ENCODE measurements around the gene ITGB5.
A peak's percentile ranks its signal among the peaks of the same experiment; 100 is the strongest.
"Not testable (repeated sequence)": the region's sequence is repeated elsewhere in the genome, so short reads cannot be mapped to it uniquely, and the experiment has no call there.

ITGB5 gene

DNA sequence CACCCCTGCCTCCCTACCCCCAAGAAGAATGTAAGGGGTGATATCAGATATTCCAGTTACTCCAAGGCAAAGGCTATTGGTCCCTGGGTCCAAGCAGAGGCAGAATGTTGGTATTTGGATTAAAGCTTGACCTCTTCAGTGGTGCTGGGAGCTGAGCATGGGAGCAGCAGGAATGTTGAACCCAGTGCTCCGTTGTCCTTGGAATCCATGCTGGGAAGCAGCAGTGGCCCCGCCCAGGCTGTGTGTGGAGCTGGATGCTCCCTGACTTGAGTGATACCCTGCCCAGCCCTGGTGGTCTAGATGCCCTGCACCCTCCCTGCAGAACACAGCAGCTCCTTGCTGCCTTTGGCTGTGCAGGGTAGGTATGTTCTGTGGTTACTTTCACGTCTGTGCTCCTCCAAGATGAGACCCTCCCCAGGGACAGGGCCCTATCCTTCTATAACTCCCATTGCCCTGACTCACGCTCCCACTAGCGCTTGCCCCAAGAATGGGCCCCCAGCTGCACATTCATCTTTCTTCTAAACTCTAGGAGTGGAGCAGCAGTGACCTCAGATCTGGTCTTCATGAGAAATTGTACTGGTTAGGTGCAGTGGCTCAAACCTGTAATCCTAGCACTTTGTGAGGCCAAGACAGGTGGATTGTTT, 121.8 kb downstream of the ITGB5 start:
- DNase-seq, result no peak

DNA sequence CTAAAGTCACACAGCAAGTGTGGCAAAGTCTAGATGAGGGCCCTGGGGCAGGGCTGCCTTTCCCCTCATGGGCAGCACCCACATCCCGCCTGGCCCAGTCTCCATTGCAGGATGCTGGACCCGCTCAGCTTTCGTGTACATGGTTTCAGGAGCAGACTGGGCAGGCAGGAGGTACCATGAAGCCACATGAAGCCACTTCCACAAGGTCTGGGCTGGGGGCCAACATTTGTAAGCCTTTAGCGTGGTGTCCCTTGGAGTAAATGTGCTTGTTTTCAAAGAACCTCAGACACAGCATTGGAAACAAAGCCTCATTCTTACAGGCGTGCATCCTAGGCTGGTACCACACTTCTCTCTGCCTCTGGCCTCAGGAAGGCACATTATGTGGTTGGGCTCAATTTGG, 122.4 kb downstream of the ITGB5 start:
- DNase-seq, result no peak

DNA sequence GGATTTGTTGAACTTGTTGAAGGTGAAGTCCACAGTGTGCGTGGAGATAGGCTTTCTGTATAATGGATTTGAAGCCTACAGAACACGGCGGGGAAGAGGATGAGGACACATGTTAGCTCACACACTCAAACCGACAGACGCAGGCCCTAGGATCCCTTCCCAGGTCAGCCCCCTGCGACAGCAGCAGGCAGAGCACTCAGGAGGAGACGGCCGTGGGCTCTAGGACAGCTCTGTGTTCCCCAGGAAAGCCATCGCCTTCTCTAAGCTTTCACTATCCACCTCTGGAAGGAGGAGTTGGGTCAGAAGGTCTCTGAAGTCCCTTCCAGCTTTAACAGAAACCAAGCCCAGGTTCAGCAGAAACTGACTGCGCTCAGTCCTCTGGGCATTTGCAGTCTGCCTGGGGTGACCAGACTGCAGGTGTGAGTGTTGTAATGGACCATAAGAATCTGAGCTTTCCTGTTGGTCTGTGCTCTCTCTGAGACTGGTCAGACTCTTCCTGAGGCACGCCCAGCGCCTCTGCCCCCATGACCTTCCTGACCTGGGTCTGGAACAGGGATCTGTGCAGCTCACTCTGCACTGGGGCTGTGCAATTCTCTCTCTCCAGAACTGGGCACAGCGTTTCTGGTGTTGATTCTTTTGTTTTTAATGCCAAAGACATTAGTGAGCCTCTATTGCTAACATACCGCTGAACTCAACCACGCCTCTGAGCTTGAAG, 123.4 kb downstream of the ITGB5 start:
- DNase-seq, result no peak

DNA sequence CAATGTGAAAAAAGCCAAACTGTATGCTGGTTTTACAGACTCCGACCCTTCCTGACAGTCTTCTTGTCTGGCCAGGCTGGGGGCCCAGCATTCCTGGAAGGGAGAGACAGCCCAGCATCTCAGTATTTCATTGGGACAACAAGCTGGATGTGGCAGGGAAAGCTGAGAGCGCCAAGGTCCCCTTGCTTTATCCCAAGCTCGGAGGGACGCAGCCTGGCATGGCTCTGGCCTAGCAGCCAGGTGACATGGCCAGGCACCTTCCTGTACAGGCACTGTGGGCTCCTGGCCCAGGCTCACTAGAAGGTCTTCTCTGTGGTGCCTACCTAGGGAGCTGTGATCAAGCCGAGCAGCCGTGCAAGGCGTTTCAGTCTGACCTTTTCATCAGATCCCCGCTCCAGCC, 124.0 kb downstream of the ITGB5 start:
- no peak for DNase-seq

DNA sequence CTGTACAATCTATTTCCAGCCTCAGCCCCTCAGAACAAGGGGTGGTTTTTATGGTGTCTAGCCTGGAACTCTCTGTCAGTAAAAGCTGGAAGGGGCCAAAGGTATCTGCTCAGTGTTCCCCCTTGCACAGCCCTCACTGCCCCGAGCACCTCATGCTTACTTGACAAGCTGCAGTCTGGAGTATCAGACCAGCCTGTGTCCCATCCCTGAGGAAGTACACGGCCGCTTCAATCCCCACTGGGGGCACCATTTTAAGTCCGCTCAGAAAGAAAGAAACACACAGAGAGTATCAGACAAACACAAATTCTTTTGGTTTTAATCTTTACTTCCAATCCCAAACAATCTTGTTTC, 124.5 kb downstream of the ITGB5 start:
- no peak for DNase-seq

DNA sequence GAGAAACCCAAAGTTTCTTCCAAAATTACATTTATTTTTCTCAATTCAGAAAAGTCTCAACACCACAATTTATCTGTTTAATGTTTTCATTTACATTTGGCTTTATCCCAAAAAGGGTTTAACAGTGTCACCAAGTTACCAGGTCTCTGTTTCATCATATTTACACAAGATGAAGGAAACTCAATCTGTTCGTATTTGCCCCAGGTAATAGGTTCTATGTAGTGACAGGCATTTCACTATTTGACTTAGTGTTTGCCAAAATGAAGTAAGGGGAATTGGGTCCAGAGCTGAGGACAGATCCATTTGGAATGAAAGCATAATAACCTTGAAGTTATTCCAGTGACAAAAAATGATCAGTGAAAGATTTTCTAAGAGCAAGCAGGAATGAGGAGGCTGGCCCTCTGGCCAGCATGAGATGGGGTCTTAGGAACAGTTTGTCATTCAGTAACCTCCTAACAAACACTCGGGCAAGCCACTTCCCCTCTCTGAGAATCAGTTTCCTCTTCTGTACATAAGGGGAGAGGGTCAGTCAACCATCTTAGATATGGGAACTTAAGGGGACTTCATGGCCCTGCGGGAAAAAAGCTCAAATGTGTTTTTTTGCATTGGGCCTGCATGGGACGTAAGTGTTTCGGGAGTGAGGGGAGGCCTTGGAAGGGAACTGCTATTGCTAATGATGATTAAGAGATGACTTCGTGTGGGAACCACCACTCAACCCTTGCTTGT, 125.1 kb downstream of the ITGB5 start:
- DNase-seq, result no peak

DNA sequence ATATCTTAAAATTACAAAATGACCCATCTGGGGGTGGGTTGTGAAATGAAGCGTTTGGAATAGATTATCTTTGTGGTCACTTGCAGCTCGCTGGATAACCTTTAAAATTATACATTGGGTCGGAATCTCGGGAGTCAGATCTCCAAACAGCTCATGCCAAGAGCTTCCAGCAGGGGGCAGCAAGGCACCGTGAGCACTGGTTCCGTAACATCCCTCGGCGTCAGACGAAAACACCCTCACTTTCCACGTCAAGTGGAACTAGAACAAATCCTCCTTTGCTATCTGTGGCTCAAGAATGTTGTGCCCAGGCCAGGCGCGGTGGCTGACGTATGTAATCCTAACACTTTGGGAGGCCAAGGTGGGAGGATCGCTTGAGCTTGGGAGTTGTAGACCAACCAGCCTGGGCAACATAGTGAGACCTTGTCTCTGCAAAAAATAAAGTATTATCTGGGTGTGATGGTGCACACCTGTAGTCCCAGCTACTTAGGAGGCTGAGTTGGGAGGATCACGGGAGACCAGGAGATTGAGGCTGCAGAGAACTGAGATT, 125.8 kb downstream of the ITGB5 start:
- peak; percentile 81 for DNase-seq

DNA sequence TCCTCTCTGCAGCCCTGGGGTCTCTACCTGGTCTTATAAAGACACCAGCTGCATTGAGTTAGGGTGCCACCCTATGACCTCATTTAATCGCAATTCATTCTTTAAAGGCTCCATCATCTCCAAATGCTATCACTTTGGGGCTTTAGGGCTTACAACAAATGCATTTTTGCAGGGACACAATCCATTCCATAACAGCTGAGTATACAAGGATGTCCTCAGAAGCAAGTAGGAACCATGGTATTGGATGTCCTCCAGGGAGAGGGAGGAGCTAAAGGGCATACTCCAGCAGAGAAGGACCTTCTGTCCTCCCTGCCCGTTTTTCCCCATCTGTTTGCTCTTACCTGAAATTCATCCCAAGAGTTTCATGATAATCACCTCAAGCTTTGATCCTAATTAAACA, 126.6 kb downstream of the ITGB5 start:
- no peak for DNase-seq

DNA sequence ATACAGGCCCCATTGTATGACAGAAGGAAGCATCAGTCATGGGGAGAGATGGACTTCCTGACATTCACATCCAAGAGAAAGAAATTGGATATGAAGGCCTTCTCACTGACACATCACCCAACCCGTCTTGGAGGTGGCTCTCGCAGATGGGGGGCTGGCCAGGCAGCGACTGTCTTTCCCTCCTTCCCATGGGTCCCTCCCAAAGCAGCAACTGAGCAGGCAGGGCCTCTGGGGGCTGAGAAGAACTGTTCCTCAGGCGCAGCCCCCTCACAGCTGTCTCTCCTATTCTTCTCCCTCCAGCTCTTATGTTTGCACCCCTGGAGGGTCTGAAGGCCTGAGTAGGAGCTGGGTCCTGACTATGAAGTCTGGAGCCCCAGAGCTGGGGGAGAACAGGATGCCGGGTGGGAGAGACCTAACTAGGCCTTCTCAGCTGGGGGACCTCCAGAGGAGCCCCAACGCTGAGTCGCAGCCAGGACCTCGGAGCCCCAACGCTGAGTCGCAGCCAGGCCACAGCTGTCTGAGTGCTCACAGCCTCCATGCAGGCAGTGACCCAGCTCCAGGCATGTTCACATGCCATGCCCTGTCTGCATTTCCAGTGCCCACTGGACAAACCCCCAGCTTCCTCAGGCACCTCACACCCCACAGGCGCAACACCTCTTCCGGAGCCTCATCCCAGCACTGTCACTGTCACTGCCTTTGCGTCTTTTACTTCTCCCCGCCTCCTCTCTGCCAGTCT, 127.3 kb downstream of the ITGB5 start:
- no peak for DNase-seq

DNA sequence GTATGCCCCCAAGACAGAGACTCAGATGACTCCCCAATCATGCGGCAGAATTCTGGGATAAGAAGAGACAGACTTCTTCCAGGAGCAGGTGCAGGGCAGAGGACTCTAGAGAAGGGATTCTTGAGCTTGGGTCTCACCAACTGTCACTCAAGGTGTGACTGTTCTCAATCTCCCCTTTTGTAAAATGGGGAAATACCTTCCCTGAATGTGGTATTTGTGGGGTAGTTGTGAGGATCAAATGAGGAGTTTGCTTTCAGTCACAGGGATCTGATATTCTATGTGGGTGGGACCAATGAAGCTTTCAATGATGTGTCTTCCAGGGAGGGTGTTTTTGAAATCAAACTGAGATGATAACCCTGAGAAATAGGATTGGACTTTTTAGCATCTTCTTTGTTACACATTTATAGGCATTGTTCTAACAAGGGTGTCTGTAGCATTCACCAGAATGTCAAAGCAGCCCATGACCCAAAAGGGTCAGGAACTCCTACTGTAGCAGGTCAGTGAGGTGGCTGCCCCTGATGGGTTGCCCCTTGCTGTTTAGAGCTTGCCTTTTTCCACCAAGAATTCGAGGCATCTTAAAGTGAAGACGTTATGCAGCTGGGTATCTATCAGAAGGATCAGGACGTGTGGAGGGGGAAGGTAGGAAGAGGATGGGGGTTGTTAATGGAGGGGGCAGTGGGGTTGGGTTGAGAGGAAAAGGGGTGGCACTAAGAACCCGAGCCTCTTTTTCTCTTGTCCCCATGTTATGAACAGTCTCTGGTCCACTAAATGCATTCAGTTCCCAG, 128.1 kb downstream of the ITGB5 start:
- DNase-seq, result no peak

DNA sequence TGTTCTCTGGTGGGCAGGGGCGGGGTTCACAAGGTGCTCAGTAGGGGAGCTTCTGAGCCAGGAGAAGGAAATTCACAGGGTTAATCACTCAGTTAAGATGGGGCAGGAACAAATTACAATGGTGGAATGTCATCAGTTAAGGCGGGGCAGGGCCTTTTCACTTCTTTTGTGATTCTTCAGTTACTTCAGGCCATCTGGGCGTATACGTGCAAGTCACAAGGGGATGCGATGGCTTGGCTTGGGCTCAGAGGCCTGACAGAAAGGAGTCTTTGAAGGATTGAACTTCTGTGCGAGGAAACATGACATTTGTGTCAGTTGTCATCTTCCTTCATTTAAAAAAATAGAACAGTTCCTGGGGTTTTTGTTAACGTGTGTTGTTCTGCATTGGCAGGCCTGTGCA, 129.2 kb downstream of the ITGB5 start:
- DNase-seq, result not testable (repeated sequence)

DNA sequence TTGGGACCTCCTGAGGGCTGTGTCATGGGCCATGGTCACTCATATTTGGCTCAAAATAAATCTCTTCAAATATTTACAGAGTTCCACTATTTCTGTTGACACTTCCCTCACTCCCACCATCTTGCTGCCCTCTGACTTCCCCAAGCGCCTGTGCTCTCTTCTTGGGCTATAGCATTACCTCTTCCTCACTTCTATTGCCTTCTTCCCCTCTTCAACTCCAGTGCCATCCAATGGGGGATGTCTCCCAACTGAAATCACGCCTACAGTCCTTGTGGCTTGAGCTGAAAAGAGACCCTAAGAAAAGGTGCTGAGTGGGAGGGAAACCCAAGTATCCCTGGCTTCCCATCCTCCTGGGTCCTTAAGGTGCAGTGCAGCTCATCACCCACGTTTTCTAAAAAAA, 135.1 kb downstream of the ITGB5 start:
- no peak for DNase-seq

DNA sequence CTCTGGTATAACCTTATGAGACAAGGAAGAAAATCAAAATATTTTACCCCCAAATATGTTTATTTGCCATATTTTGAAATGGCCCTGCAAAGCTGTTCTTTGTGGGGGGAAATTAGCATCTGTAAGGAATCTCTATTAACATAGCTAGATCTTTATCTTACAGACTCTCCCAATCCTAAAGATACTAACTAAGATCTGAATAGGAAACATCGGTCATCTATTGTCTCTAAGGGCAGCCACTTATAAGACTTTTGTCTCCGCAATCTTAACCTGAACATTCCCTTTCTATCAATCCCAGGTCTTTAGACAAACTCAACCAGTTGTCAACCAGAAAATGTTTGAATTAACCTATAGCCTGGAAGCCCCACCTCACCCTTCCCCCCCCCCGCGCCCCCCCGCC, 135.7 kb downstream of the ITGB5 start:
- no peak for DNase-seq

DNA sequence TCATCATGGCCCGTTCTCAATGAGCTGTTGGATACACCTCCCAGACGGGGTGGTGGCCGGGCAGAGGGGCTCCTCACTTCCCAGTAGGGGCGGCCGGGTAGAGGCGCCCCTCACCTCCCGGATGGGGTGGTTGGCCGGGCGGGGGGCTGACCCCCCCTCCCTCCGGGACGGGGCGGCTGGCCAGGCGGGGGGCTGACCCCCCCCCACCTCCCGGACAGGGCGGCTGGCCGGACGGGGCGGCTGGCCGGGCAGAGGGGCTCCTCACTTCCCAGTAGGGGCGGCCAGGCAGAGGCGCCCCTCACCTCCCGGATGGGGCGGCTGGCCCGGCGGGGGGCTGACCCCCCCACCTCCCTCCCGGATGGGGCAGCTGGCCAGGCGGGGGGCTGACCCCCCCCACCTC, 137.3 kb downstream of the ITGB5 start:
- DNase-seq, result not testable (repeated sequence)

DNA sequence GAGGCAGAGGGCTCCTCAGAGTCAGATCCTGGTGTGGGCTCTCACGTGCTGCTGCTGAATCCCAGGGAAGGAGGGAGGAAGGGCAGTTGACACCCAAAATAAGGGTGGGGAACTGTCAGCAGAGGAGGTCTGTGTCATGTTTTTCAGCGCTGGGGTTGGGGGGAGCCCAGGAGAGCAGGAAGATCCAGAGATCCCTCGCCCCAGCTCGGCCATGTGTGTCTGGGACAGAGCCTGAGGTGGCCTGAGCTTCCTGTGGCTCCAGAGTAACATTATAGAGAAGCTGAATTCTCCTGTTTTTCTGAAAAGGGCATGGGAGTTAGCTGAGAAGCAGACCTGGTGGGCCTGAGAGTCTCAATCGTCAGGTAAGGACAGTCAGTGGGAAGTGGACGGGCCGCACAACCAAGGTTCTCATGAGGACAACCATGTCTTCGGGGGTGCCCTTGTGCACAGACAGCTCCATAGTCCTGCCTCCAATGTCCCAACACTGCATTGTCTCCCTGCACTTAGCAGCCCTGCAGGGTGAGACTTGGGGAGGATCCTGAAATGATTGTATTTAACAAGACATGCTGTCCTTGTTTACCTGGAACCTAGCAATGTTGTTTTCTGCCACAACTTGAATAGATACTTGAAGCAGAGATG, 138.5 kb downstream of the ITGB5 start:
- DNase-seq, result no peak

DNA sequence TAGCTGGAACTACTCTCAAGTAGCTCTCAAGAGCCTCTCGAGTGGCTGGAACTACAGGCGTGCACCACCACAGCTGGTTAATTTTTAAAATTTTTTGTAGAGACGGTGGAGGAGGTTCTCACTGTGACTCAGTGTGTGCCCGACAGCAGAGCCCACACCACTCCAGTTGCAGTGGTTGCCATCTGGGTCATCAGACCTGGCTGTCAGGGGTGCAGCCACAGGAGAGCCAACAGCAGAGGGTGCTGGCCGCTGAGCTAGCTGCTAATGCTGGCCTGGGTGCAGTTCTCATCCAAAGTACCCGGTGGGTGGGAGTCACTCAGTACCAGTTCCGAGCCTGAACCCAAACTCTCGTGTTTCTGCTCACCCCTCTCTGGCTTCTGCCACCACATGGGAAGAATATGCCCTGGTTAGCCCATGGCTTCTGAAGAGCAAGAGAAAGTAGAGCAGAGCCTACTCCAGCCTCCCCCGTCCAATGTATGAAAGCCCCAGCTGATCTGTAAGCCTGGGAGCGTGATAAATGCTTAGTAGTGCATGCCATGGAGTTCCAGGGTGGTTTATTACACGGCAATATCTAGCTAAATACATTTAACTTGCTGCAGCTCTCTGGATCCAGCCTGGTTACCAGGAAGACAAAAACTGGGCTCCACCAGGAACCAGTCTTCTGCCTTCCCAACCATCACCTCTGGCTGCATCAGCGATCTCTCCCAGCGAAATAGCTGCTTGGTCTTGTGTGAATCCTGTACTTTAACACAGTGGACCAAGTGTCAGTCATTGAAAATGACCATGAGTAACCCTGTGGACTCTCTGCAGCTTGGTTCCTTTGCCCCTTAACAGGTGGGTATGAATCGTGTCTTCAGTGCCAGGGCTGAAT, 139.8 kb downstream of the ITGB5 start:
- DNase-seq, result no peak

DNA sequence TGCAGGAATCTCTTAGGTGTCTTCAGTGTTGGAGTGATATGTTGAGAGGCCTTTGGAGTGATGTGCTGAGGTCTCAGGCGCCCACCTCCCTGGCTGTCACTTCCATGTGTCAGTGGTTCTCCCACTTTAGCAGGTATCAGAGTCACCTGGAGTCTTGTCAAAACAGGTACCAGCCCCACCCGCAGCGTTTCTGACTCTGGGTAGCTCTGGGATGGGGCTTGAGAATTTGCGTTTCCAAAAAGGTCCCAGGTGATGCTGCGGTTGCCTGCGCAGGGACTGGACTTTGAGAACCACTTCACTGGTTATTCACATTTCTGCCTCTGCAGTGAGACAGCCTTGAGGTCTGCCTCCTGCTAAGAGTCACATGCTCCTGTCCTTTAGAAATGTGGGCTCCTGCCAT, 141.4 kb downstream of the ITGB5 start:
- DNase-seq, result no peak

DNA sequence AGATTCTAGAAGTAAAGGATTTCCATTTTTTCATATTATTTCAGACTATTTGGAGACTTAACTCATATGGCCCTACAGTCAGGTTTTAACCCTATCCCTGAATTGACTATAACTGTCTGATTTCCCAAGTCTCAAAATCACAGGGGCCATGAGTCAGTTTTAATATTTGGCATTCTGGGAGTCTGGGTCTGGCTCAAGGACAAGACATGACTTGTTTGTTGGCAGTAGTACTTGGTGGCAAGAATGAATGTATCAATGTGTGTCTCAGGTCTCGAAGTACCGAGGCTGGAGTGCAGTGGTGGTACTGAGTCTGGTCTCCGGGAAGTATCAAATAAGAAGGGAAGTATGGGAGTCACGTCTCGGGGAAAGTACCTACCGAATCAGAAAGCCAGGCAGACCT, 146.1 kb downstream of the ITGB5 start:
- no peak for DNase-seq

DNA sequence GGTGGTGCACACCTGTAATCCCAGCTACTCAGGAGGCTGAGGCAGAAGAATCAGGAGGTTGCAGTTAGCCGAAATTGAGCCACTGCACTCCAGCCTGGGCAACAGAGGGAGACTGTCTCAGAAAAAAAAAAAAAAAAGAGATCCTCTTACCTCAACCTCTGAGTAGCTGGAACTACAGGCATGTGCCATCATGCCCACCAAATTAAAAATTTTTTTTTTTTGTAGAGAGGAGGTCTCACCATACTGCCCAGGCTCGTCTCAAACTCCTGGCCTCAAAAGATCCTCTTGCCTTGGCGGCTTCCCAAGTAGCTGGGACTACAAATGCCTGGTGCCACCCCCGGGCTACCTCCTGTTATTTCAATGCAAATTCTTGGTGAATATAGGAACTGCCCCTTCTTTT, 155.4 kb downstream of the ITGB5 start:
- DNase-seq, result no peak

DNA sequence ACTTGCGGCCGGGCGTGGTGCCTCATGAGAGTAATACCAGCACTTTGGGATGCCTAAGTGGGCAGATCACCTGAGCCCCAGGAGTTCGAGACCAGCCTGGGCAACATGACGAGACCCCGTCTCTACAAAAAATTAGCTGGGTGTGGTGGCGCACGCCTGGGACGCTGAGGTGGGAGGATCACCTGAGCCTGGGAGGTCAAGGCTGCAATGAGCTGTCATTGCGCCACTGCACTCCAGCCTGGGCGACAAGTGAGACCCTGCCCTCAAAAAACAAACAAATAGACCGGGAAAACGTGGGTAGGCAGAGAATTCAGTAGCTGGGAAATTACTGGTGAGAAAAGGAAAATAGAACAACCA, 156.2 kb downstream of the ITGB5 start:
- no peak for DNase-seq
